ENCODE results near the gene IFNA2. TPM values are rescaled to one million over a fixed set of nuclear protein-coding genes. Genes with fewer than 3 reads are reported as not detected.
"Not testable (repeated sequence)": the region's sequence is repeated elsewhere in the genome, so short reads cannot be mapped to it uniquely, and the experiment has no call there.

Gene IFNA2
- total RNA-seq, 2 donors from 2014 or later: not detected

GRCh38 chr9:21367957-21368356 is 17.2 kb downstream of the IFNA2 start, which contains the start of gene IFNA13:
IFNA13 (minus strand) TSS chr9:21368057; CDS start chr9:21368010, 47 bp downstream.
- Histone ChIP-seq H3K4me3 (no peak within 1 kb of the TSS), H3K4me1 (no peaks in the 10 kb centered on the region), H3K9me3 (no peaks in the 10 kb centered on the region), H3K9ac (ENCODE audit: low read depth in 2 of 2, low read length in 2 of 2) (no peak within 1 kb of the TSS), H3K36me3 (no peaks in the 10 kb centered on the region), H3K27me3 (no peaks in the 10 kb centered on the region), H3K27ac (no peak within 1 kb of the TSS)
- intact Hi-C loops (cut with DNase I): no loop called here
- no peak for DNase-seq
- TF ChIP-seq, protein P1, sequence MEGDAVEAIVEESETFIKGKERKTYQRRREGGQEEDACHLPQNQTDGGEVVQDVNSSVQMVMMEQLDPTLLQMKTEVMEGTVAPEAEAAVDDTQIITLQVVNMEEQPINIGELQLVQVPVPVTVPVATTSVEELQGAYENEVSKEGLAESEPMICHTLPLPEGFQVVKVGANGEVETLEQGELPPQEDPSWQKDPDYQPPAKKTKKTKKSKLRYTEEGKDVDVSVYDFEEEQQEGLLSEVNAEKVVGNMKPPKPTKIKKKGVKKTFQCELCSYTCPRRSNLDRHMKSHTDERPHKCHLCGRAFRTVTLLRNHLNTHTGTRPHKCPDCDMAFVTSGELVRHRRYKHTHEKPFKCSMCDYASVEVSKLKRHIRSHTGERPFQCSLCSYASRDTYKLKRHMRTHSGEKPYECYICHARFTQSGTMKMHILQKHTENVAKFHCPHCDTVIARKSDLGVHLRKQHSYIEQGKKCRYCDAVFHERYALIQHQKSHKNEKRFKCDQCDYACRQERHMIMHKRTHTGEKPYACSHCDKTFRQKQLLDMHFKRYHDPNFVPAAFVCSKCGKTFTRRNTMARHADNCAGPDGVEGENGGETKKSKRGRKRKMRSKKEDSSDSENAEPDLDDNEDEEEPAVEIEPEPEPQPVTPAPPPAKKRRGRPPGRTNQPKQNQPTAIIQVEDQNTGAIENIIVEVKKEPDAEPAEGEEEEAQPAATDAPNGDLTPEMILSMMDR (IDR thresholded peaks at IDR 0.05): no peak

- H3K27me3 ChIP-seq; H3K36me3 ChIP-seq; intact Hi-C loops (cut with DNase I); H3K9me3 ChIP-seq; H3K4me1 ChIP-seq; DNase-seq; H3K9ac ChIP-seq (ENCODE audit: low read depth in 2 of 2, low read length in 2 of 2); H3K4me3 ChIP-seq; H3K27ac ChIP-seq: not testable (repeated sequence)
Measured at GRCh38 chr9:21367169-21367568, 18.0 kb downstream of the IFNA2 start.

DNA sequence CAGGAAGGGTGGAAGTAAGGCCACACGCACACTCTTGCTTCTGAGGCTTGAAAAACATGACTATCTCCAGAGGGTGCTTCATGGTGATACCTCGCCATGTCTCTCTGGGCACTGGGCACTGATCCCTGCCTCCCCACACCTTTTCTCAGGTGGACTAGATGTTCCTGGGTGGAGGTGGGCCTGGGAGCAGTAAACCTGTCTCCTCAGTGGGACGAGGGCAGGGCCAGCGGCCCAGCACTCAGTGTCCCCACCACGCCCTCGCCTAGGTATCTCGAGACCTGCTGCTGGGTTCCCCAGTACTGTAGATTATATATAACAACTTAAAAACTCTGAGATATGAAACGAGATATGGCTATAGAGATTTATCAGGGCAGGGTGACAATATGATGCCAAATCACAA is 22.9 kb downstream of the IFNA2 start:
- intact Hi-C loops (cut with DNase I): no loop called here
- Histone ChIP-seq H3K36me3 (no peaks in the 10 kb centered on the region), H3K27me3 (no peaks in the 10 kb centered on the region), H3K4me1 (no peaks in the 10 kb centered on the region), H3K9ac (ENCODE audit: low read depth in 2 of 2, low read length in 2 of 2) (no peak overlapping the region), H3K9me3 (no peaks in the 10 kb centered on the region), H3K4me3 (no peak overlapping the region), H3K27ac (no peak overlapping the region)
- DNase-seq: no peak
- TF ChIP-seq, protein P1 (IDR thresholded peaks at IDR 0.05): no peak

GRCh38 chr9:21357479-21358460 is 27.4 kb downstream of the IFNA2 start:
- no peak for DNase-seq
- Histone ChIP-seq H3K4me1 (no peaks in the 10 kb centered on the region), H3K27me3 (no peaks in the 10 kb centered on the region), H3K4me3 (no peak overlapping the region), H3K27ac (no peak overlapping the region), H3K36me3 (no peaks in the 10 kb centered on the region), H3K9me3 (no peaks in the 10 kb centered on the region), H3K9ac (ENCODE audit: low read depth in 2 of 2, low read length in 2 of 2) (no peak overlapping the region)
- TF ChIP-seq, protein P1 (IDR thresholded peaks at IDR 0.05): no peak
- intact Hi-C loops (cut with DNase I): no loop called here

DNA sequence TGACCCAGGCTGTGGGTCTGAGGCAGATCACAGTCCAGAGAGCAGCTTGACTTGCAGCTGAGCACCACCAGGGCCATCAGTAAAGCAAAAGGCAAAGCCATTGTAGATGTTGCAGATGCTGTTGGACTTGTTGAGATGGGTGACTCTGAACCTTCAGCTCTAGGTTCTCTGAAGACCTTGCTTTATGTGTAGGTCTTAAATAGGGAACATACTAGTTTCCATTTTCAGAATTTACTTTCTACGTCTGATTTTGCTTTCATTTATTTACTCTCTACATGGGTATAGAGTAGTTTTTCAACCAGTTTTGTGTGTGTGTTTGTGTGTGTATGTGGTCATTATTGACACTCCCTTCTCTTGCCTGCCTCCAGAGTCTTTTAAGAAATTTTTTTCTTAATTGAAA is 34.4 kb downstream of the IFNA2 start, which contains the start of gene IFNA6:
TSS of gene IFNA6 (minus strand) at position 101 of the 400 bp plus-strand sequence. CDS start at position 101, 0 bp downstream.
- no peaks in the 10 kb centered on the region for H3K36me3 ChIP-seq
- no peaks in the 10 kb centered on the region for H3K9me3 ChIP-seq
- H3K27me3 ChIP-seq: no peaks in the 10 kb centered on the region
- intact Hi-C loops (cut with DNase I): no loop called here
- no peak within 1 kb of the TSS for H3K9ac ChIP-seq (ENCODE audit: low read depth in 2 of 2, low read length in 2 of 2)
- H3K27ac ChIP-seq: no peak within 1 kb of the TSS
- no peak for DNase-seq
- no peak within 1 kb of the TSS for H3K4me3 ChIP-seq
- TF ChIP-seq, protein P1 (IDR thresholded peaks at IDR 0.05): no peak
- no peaks in the 10 kb centered on the region for H3K4me1 ChIP-seq
